Measurements from ENCODE around the gene DYNLT4.
"Not testable (repeated sequence)": the region's sequence is repeated elsewhere in the genome, so short reads cannot be mapped to it uniquely, and the experiment has no call there.

DYNLT4 gene

DNA sequence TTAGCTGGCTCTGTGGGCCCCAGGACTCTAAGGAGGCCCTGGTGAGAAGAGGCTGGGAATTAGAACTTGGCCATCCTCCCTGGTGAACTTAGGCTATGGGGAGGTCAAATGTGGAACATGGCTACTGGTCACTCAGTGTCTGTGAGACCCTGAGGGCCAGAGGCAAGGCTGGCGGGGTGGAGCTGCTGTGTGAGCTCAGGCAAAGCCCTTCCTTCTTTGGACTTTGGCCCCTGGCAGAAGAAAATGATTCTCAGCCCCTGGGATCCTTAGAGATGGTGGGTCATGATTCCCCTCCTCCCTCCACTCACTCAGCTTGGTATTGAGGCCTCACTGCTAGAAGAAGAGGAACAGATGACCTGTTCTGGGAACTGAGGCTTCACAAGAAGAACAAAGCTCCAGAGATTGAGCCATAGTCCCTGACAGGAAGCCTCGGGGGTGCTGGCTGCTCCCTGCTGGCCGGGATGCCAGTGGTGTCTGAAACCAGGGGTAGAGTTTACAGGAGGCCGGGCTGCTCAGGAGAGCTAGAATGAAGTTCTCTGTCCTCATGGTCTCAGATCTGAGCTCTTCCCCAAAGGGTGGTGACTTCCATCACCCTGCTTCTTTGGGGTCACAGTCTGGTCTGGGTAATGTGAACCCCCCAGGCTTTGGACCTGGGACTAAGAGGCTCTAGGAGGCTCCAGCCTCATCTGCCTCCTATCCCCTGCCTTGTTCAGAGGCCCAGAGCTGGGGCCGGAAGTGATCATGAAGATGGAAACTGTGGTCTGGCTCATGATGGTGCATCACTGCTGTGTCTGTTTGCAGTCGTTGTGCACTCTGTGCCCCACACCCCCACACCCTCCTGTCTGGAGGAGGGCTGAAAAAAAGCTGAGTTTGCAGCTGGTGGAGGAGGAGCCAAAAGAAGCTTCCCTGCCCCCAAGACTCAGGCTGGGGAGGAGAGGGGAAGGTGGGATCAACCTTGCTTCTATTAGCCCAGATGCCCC lies 2.1 kb upstream of the DYNLT4 start:
- peak; percentile 80 for DNase-seq (ENCODE audit: low read depth)

DNA sequence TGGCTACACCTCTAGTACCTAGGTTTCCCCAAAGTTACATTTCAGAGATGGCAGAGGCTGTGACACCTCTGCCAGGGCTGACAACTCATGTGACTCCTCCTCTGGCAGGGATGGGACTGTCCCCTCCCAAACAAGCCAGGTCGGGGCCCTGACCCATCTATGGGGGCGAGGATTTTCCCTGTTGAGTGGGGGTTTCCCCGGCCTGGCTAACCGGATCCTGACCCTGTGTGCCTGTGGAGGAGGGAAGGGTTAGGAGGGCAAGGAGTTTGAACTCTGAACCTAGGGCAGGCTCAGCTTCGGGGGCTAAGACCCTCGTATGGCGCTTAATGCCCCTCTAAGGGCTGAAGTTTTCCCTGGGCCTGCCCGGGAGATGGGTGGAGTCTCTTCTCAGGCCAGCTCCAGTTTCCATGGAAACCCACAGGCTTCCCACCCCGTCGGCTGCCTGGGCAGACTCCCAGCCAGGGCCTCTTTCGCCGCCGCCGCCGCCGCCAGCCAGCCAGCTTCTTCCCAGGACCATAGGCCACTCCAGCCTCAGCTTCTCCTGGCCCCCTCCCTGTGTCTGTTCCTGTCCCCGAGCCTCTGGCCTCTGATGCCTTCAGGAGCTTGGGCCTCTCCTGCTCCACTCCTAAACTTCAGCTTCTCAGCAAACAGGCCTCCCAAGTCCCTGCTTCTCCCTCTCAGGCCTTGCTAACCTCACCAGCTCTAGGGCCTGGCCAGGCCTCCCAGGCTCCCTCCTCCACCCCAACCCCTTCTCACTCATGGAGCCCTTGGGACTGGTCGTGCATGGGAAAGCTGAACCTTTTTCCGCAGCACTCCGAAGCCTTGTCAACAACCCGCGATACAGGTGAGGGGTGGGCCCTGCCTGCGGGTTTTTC lies 1.1 kb upstream of the DYNLT4 start, which contains the start of gene BTBD19:
BTBD19 (plus strand) TSS at position 461 of the 875 bp plus-strand sequence; CDS start at position 759, 298 bp downstream.
- no peak for DNase-seq (ENCODE audit: low read depth)

DNA sequence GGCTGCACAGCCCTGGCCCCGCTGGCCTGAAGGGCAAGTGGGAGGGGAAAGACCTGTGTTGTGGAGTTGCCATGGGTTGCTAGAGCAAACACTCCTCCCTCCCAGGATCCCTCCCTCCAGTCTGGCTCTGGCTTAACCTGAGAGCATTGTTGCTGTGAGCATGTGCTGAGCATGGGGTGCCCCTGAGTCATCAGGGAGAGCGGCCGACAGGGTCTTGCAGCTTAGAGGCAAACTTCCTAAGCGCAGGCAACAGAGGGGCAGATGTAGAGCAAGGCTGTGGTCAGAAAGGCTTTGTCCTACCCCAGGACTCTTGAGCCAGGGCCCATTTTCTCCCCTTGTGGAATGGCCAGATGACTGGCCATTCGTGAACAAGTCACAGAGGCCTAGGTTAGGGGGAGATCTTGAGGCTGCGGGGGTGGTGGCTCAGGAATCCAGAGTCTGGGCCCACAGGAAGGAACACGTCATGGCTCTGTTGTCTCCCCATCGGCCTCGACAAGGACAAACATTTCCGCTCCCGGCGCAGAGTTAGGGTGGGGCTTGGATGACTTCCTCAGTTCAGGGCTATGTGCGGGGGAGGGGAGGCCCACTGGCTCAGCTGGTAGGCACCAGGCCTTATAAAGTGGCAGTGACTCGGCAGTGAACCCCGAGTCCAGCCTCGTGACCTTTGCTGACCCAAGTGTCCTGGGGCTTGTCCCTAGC lies 362 bp upstream of the DYNLT4 start:
- DNase-seq (ENCODE audit: low read depth) = peak; percentile 99

- DNase-seq (ENCODE audit: low read depth) = no peak
These were observed 987 bp downstream of the DYNLT4 start for GRCh38 chr1:44806025-44806703.

DNA sequence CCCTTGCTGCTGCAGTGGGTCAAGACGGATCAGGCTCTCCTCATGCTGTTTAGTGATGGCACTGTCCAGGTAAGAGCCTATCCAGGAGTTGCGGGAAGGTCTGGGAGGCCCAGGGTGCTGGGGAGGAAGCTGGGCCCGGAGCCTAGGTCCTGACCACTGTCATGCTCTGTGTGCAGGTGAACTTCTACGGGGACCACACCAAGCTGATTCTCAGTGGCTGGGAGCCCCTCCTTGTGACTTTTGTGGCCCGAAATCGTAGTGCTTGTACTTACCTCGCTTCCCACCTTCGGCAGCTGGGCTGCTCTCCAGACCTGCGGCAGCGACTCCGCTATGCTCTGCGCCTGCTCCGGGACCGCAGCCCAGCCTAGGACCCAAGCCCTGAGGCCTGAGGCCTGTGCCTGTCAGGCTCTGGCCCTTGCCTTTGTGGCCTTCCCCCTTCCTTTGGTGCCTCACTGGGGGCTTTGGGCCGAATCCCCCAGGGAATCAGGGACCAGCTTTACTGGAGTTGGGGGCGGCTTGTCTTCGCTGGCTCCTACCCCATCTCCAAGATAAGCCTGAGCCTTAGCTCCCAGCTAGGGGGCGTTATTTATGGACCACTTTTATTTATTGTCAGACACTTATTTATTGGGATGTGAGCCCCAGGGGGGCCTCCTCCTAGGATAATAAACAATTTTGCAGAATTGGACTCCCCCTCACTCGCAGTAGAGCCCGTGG lies 1.7 kb downstream of the DYNLT4 start:
- DNase-seq (ENCODE audit: low read depth) = no peak

GRCh38 chr1:44803312-44804095 lies 3.6 kb downstream of the DYNLT4 start:
- no peak for DNase-seq (ENCODE audit: low read depth)

DNA sequence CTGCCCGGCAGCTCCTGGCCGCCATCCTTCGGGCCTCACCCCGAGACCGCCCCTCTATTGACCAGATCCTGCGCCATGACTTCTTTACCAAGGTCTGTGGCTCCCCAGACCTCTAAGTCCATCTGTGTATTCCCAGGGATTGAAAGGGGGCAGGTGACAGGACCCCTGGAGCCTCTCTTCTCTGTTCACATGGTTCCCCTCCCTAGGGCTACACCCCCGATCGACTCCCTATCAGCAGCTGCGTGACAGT lies 4.2 kb downstream of the DYNLT4 start:
- DNase-seq (ENCODE audit: low read depth) = no peak

DNA sequence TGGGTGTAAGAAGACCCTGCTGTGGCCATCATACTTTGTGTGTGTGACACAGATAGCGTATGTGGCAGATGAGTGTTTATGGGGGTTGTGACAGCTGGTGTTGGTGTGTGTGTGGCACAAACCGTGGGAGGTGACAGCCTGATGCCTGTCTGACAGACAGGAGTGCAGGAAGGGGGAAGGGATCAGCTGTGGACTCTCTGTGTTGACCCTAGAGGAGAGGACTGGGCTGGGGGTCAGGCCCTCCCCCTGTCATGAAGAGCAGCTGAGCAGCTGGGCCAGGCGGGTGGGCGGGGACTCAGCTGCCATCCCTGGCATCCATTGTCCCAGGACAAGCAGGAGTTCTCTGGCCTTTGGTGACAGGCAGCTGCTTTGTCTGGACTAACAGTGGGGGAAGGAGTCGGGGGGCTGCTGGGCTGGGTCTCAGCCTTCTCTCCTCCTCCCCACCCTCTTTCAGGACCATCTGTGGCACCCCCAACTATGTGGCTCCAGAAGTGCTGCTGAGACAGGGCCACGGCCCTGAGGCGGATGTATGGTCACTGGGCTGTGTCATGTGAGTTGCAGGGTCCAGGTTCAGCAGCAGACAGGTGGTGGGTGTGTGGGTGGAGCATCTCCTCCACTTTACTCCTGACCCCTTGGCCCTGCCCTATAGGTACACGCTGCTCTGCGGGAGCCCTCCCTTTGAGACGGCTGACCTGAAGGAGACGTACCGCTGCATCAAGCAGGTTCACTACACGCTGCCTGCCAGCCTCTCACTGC lies 4.7 kb downstream of the DYNLT4 start:
- peak; percentile 69 for DNase-seq (ENCODE audit: low read depth)

DNA sequence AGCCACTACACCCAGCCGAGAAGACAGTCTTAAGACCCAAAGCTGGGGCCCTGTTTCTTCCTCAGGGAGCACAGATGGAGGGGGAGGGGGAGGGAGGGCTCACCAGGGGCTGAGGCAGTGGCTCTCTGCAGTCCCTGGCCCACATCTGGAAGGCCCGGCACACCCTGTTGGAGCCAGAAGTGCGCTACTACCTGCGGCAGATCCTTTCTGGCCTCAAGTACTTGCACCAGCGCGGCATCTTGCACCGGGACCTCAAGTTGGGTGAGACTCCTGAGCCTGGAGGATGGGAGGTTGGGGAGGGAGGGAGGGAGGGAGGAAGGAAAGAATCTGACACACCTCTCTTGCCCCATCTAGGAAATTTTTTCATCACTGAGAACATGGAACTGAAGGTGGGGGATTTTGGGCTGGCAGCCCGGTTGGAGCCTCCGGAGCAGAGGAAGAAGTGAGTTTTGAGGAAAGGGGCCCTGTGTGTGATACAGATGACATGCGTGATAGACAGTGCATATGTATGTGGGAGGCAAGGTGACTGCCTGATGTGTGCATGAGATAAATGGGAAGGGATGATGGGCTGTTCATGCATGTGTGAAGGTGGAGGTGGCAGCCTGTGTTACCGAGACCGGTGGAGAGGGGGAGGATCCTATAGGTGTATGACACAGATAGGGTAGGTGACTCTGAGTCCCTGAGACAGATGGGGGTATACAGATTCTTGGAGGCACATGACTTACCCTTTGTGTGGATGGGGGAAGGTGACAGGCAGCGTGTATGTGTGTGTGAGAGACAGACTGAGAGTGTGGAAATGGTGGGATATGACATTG lies 5.5 kb downstream of the DYNLT4 start:
- DNase-seq (ENCODE audit: low read depth) = no peak

DNA sequence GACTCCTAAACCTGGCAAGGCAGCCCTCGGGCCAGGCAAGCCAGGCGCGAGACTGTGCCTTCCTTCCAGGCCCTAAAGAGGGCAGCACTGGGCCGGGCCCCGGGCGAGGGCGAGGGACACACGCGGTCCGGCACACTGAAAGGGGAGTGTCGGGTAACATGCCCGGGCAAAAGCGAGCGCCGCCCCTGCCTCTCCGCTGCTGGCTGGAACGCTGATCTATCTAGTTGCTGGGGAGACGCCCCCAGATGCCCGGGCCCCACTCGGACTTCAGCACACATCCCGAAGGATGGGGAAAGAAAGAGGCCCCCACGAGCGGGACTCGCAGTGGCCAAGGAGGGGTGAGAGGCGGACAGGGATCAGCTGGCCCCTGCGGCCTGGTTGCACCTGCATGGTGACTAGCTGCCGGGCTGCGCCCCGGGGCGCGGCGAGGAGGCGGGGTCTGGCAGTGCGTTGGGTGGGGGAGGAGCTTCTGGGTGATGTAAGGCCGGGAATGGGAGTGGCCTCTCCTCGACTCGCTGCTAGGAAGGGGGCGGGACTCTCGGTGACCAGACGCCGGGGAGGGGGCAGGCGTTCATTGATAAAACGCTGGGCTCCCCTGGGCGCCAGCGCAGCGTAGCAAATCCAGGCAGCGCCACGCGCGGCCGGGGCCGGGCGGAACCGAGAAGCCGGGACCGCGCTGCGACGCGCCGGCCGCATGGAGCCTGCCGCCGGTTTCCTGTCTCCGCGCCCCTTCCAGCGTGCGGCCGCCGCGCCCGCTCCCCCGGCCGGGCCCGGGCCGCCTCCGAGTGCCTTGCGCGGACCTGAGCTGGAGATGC lies 7.2 kb downstream of the DYNLT4 start, which contains the start of gene PLK3:
PLK3 (plus strand) TSS at position 608 of the 815 bp plus-strand sequence; CDS start at position 695, 87 bp downstream.
- peak; percentile 97 for DNase-seq (ENCODE audit: low read depth)

- no peak for DNase-seq (ENCODE audit: low read depth)
These were observed 8.4 kb downstream of the DYNLT4 start for GRCh38 chr1:44798481-44799365.

DNA sequence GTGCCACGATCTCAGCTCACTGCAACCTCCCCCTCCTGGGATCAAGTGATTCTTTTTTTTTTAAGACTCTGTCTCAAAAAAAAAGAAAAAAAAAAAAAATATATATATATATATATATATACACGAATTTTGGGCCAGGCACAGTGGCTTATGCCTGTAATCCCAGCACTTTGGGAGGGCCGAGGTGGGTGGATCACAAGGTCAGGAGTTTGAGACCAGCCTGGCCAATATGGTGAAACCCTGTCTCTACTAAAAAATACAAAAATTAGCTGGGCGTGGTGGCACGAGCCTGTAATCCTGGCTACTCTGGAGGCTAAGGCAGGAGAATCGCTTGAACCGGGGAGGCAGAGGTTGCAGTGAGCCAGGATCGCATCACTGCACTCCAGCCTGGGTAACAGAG lies 9.3 kb downstream of the DYNLT4 start:
- DNase-seq (ENCODE audit: low read depth) = not testable (repeated sequence)

GRCh38 chr1:44792736-44793502 lies 14.2 kb downstream of the DYNLT4 start:
- DNase-seq (ENCODE audit: low read depth) = no peak

- no peak for DNase-seq (ENCODE audit: low read depth)
These were observed 16.0 kb downstream of the DYNLT4 start for GRCh38 chr1:44790968-44791801.

All from CMK (cell line).